ENCODE results near the gene SLC7A1. TPM values are rescaled to one million over a fixed set of nuclear protein-coding genes. Genes with fewer than 3 reads are reported as not detected.

SLC7A1 gene
- total RNA-seq, 3 donors from 2014 or later (not counting 1 experiment from before 2014, with no cell fraction given): 8.7 to 12.6 (median 10.2) TPM

- H3K9me3 Mint-ChIP-seq: no peaks in the 10 kb centered on the region
- H3K27ac Mint-ChIP-seq: no peak overlapping the region
- no peak for TF ChIP-seq CTCF (IDR thresholded peaks at IDR 0.05)
- H3K36me3 Mint-ChIP-seq: no peaks in the 10 kb centered on the region
- WGBS (ENCODE audit: insufficient coverage): 98% methylated on average over 2 of the region's 2 CpGs
- H3K27me3 Mint-ChIP-seq (ENCODE audit: low read depth in 2 of 2): peaks cover 8 to 13% of the 10 kb centered on the region in 2 donors
- Histone ChIP-seq H3K4me1 (ENCODE audit: control insufficient read depth, insufficient read depth, low read length) (no peaks in the 10 kb centered on the region), H3K36me3 (ENCODE audit: control insufficient read depth, insufficient read depth, low read length) (no peaks in the 10 kb centered on the region), H3K9me3 (ENCODE audit: control insufficient read depth, insufficient read depth, low read length) (no peaks in the 10 kb centered on the region), H3K27ac (ENCODE audit: low read length) (no peak overlapping the region), H3K4me3 (ENCODE audit: low read length) (no peak overlapping the region), H3K27me3 (ENCODE audit: control insufficient read depth, insufficient read depth, low read length) (no peaks in the 10 kb centered on the region)
- no peak for ATAC-seq
- DNase-seq: no peak
- intact Hi-C loops (cut with micrococcal nuclease): no loop called here
- no peak overlapping the region for H3K4me3 Mint-ChIP-seq
- no peaks in the 10 kb centered on the region for H3K4me1 Mint-ChIP-seq
Observed at GRCh38 chr13:29459813-29460355, 135.6 kb downstream of the SLC7A1 start.
